GM18505 (cell line): ENCODE data around the gene FAM167B.
A peak's percentile ranks its signal among the peaks of the same experiment; 100 is the strongest.

Experiments
- ATAC-seq: cut with Tn5 transposase; IDR thresholded peaks from one replicate; pipeline ENCODE4 v1.9.1; 2021; ENCODE audit not compliant: unreplicated experiment
- POLR2A ChIP-seq: IDR thresholded peaks from 4 replicates; pipeline ENCODE4 v1.6.1; 2011; ENCODE audit warnings: borderline replicate concordance; ENCODE audit not compliant: insufficient read depth, insufficient read length; ENCODE audit errors: extremely low read depth

The FAM167B gene

DNA sequence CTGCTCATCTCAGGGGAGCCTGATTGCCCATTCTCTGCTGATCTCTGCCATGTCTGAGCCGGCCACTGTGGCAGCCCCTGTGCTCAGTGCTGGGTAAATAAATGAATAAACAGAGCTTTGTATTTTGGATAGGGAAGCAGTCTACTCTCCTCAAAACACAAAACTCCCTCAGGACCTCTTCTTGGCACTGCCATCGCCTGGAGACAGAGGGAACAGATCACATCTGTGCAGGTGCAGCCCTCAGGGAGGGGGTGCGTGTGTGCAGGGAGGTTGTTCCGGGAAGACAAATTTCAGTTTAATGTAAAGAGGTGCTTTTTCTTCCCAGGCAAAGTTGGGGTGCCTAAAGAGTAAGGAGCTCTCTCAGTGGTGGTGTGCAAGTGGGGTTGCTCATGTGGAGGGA is 7.7 kb upstream of the FAM167B start:
- TF ChIP-seq POLR2A: no peak
- no peak for ATAC-seq

DNA sequence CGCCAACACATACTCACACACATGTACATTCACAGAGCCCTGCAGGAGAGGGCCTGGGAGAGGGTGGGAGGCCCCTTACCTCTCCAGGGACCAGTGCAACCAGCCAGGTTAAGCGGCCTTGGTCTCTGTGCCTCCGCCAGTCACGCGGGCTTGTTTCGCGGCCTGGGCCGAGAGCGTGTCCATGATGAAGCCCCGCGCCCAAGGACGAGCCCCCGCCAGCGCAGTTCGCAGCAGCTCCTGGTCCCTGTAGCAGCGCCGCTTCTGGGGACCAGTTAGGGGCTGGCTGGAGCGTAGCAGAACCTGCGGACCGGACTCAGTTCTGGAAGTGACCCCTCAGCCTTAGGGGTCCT is 7.3 kb upstream of the FAM167B start:
- no peak for TF ChIP-seq POLR2A
- no peak for ATAC-seq

DNA sequence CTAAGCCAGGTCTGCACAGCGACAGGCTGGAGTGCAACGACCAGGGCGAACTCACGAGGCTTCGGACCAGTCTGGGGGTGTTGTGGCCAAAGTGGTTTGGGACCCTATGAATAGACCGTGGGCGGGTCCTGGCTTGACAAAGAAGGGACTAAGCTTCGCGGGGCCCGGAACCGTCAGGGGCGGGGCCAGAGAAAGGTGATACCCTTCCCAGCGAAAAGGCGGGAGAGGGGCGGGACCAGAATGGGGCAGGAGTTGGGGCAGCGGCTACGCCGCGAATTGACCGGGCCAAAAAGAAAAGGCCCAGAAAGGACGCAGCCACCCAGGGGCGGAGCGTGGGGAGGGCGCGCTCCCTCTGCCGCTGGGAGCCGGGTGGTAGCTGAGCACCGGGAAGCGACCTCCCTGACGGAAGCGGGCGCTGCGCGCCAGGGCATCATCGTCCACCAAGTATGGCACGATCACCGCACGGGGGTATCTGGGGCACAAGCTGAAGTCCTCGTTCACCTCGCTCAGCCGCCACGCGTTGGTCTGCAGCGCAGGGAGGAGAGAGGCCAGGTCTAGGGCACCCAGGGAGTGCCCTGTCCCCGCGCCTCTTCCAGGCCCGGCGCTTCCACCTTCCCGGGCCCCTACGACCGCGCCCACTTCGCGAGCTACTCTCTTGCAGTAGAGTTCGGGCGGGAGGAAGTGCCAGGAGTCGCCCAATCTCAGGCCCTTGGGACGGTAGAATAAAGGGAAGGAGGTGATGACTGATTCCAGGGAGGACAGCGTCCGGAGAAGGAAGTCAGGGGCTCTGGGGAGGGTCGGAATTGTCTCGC is 6.7 kb upstream of the FAM167B start:
- ATAC-seq: no peak
- peak; percentile 20 for TF ChIP-seq POLR2A

- no peak for TF ChIP-seq POLR2A
- no peak for ATAC-seq
Observed at GRCh38 chr1:32241001-32241763, 5.8 kb upstream of the FAM167B start.

DNA sequence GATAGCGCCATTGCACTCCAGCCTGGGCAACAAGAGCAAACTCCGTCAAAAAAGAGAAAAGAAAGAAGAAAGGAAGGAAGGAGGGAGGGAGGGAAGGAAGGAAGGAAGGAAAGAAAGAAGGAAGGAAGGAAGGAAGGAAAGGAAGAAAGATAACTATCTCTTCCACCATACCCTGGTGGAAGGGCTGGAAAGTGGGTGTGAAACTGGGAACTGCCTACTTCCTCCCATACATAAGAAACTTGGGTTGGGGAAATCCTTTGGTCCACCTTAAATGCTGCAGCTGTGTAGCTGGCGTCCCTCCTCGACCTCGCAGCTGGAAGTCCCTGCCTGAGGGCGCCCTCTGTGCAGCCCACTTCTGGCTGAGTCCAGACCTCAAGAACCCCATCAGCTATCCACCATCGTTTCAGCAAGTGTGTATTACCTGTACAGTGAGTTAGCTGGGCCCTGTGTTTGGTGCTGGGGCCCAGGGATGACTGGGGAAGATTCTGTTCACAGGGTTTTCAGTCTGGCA is 4.6 kb upstream of the FAM167B start:
- TF ChIP-seq POLR2A: no peak
- ATAC-seq: no peak

DNA sequence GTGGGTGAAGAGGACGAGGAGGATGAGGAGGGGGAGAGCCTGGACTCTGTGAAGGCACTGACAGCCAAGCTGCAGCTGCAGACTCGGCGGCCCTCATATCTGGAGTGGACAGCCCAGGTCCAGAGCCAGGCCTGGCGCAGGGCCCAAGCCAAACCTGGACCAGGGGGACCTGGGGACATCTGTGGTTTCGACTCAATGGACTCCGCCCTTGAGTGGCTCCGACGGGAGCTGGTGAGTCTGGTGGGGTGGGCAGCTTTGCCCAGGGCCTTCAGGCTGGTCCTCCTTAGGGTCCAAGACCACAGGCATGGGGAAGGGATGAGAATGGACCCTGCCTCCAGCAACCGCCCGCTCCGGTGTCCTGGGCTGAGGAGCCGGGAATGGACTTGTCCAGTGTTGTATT is 430 bp downstream of the FAM167B start:
- ATAC-seq: no peak
- TF ChIP-seq POLR2A: no peak

GRCh38 chr1:32247983-32248889 is 1.2 kb downstream of the FAM167B start:
- ATAC-seq: peak; percentile 30
- TF ChIP-seq POLR2A: no peak

GRCh38 chr1:32249831-32250525 is 3.0 kb downstream of the FAM167B start:
- ATAC-seq: peak; percentile 52

DNA sequence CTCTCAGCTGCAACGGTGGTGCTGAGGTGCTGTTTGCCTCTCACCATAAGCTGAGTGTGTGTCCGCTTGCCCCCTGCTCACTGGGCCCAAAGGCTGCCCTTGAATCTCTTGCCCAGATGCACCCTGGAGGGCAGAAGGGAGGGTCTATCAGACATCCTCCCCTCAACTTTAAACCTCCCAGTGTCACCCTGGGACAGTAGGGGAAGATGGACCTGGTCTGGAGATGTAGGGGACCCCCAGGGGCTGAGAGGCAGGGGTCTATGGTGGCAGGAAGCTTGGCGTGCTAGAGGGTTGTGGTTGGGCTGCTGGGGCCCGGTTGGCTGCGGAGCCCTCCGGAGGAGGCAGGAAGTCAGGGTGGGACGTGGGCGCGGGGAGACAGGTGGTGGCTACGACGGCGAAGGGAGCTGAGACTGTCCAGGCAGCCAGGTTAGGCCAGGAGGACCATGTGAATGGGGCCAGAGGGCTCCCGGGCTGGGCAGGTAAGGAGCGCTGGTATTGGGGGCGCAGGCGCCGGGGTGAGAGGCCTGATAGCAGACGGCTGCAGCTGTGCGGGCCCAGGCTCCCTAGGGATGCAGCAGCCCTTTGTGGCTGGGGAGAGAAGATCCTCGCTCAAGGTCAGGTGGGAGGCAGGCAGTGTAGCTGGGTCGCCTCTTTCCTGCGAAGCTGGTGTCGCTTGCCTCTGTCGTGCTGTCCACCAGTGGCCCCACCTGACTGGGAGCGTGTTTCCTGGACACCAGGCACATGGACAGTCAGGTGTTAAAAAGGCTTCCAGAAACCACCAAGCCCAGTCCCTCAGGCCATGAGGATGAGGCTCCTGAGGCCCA is 4.1 kb downstream of the FAM167B start, which contains the start of gene LCK:
Gene LCK, plus strand, starts transcription at position 373 of the 824 bp plus-strand sequence. CDS start 23,065 bp downstream, outside the sequence.
- TF ChIP-seq POLR2A: peak; percentile 75
- no peak for ATAC-seq

More at GRCh38 chr1:32249831-32250525, 3.0 kb downstream of the FAM167B start:
- TF ChIP-seq POLR2A: peak; percentile 79

DNA sequence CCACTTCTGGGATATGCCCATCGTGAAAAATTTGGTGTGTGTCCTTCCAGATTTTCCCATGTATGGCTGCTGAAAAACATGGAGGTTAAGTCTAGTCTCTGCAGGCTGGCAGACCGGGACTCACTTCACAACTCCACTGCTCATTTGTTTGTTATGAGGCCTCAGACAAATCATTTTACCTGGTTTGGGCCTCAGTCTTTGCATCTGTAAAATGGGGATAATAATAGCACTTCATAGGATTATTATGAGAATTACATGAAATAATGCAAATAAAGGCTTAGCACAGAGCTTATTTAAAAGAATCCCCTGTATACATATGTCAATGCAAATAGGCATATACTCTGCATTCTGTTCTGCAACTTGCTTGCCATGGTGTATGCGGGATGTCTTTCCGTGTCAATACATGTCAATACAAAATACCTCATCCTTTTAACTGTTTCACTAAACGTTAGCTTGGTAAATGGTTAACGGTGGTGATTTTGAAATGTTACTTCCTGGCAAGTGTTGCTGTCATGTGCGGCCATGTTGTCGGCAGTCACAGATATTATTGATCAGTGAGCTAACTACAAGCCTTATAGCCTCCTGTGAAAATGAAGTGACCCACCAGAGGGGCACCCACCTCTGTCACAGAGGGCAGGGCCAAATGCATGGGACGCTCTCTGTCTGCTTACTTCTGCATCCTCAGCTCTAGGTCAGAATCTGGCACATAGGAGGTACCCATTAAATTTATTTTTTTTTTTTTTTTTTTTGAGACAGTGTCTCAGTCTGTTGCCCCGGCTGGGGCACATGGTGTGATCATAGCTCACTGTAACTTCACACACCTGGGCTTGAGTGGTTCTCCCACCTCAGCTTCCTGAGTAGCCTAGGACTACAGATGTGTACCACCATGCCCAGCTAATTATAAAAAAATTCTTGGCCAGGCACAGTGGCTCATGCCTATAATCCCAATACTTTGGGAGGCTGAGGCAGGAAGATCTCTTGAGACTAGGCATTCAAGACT is 8.3 kb downstream of the FAM167B start:
- no peak for ATAC-seq
- no peak for TF ChIP-seq POLR2A
